GM12892 (cell line): ENCODE data around the gene NADSYN1.

Experiments
- DNase-seq: peaks from one replicate; pipeline ENCODE4 v3.0.0; 2011; ENCODE audit not compliant: insufficient read length
- FAIRE-seq: peaks from 2 replicates; lab custom pipeline; 2011; peaks lifted over from hg19 to GRCh38; lab: Jason Lieb, UNC
- POLR2A ChIP-seq: IDR thresholded peaks from 2 replicates; pipeline ENCODE4 v1.6.1; 2011; ENCODE audit warnings: low read depth, low read length, control low read depth
- POLR2AphosphoS5 ChIP-seq: IDR thresholded peaks from 2 replicates; pipeline ENCODE4 v1.6.1; 2011; ENCODE audit warnings: low read depth, low read length, control low read depth
- TAF1 ChIP-seq: IDR thresholded peaks from 2 replicates; pipeline ENCODE4 v1.6.1; 2011; ENCODE audit warnings: low read depth, mild to moderate bottlenecking, control low read depth, low read length, borderline replicate concordance

NADSYN1 gene

GRCh38 chr11:71423181-71423790 is 29.7 kb upstream of the NADSYN1 start:
- no peak for TF ChIP-seq TAF1
- no peak for TF ChIP-seq POLR2AphosphoS5
- no peak for TF ChIP-seq POLR2A
- peak; percentile 51 for FAIRE-seq
- DNase-seq: no peak

DNA sequence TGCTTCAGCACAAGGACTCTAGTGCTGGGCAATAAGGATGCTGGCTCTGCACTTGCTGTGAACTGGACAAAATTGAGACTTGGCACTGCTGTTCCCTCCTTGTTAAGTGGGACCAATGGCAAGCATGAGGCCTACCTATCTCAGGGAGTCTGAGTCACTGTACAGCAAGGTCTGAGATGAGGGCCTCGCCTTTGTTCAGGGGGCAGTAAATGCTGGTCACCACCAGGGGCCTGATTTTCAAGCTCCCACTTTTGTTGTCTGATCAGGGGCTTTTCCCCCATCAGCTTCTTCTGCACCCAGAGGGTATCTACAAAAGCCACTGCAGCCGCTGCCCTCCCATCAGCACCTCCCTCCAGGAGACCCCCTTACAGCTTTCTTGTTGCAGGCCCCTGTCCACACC is 27.6 kb upstream of the NADSYN1 start:
- TF ChIP-seq POLR2AphosphoS5 (no peak), POLR2A (no peak), TAF1 (no peak)
- no peak for FAIRE-seq
- DNase-seq: no peak

- FAIRE-seq: peak; percentile 46
- TF ChIP-seq TAF1 (no peak), POLR2A (no peak), POLR2AphosphoS5 (no peak)
Measured at GRCh38 chr11:71425860-71426259, 27.1 kb upstream of the NADSYN1 start.

GRCh38 chr11:71426413-71426812 is 26.6 kb upstream of the NADSYN1 start:
- DNase-seq (no peak), FAIRE-seq (no peak)
- TF ChIP-seq TAF1: no peak
- no peak for TF ChIP-seq POLR2A
- no peak for TF ChIP-seq POLR2AphosphoS5

More at GRCh38 chr11:71425860-71426259, 27.1 kb upstream of the NADSYN1 start:
- no peak for DNase-seq

DNA sequence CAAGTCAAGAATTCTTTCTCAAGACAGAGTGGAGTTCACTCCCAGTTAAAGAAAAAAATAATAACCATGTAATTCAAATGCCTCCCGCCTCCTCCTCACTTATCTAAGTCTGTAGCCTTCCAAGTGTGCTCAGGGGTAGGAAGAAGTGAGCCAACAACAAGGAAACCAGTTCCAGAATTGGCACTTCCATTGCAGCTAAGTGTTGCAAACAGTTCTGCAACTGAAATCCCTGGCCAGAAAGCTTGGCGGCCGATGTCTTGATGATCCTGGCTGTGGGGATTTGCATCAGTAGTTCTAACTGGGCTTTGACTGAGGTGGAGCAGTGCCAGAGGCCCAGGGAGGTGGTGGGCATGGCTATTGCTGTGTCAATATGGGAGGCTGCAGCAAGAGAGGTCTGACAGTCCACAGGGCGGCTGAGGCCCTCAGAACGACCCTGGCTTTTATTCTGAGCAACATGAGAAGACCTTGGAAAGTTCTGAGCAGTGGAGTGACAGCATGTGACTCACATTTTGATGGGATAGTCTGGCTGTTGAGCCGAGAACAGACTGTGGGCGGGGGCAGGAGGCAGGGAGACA is 24.1 kb upstream of the NADSYN1 start:
- TF ChIP-seq POLR2AphosphoS5 (no peak), TAF1 (no peak), POLR2A (no peak)
- FAIRE-seq (no peak), DNase-seq (no peak)

DNA sequence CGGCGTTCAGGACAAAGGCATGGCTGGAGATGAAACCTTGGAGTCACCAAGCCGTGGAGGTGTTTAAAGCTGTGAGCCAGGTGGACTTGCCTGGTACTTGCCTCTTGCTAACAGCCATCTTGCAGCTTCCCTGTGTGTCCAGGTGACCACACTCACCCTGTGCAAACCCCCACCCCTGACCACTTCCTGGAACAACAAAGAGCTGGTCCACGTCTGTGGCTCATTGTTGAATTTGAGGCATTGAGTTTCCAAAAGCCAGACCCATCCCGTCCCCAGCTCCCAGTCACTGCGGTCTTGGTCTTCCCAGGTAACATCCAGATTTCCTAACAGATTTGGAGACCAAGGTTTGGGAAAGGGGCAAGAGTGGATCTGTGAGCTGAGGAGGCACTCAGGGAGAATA is 23.3 kb upstream of the NADSYN1 start:
- FAIRE-seq (no peak), DNase-seq (no peak)

GRCh38 chr11:71430166-71430565 is 22.8 kb upstream of the NADSYN1 start:
- FAIRE-seq: no peak
- DNase-seq: no peak
- TF ChIP-seq TAF1 (no peak), POLR2A (no peak), POLR2AphosphoS5 (no peak)

More for the DNA sequence above, 23.3 kb upstream of the NADSYN1 start:
- no peak for TF ChIP-seq POLR2A
- TF ChIP-seq TAF1: no peak
- no peak for TF ChIP-seq POLR2AphosphoS5

GRCh38 chr11:71431271-71431670 is 21.7 kb upstream of the NADSYN1 start:
- FAIRE-seq (no peak), DNase-seq (no peak)
- TF ChIP-seq POLR2A (no peak), POLR2AphosphoS5 (no peak)

DNA sequence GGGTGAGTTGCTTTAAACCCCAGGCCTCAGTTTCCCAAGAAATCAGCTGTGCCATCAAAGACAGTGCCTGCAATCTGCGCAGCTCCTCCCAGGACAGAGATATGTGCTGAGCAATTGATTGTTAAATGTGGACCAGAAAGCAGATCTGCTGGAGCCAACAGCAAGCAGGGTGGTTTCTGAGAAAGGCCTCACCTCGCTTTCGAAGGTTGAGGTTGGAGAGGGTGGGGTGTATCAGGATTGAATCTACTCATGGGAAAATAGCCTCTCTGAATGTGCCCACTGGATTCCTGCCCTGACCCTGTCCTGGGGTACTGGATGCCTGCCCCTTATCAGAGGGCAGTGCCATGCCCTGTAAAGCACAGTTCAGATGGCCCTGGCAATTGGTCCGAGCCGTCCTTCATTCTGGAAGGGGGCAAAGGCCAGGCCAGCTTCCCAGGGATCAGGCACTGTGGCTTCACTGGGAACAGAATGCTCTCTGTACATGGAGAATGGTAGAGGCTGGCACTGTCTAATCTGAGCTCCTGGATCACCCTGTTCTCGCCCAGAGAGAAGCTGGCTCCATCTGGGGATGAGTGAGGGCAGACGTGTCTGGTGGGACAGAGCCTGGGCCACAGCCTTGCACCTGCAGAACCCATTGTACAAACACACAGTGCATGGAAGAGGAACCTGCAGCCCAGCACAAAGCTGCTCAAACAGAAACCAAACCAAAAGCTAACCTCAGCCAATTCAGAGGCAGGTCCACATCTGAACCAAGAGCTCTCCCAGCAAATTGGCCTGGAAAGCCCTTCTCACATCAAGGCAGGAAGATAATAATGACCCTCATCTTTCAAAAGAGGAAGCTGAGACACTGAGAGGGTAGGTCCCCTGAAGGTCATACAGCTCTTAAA is 20.0 kb upstream of the NADSYN1 start:
- TF ChIP-seq POLR2A (no peak), POLR2AphosphoS5 (no peak), TAF1 (no peak)
- FAIRE-seq: peak; percentile 40
- no peak for DNase-seq

DNA sequence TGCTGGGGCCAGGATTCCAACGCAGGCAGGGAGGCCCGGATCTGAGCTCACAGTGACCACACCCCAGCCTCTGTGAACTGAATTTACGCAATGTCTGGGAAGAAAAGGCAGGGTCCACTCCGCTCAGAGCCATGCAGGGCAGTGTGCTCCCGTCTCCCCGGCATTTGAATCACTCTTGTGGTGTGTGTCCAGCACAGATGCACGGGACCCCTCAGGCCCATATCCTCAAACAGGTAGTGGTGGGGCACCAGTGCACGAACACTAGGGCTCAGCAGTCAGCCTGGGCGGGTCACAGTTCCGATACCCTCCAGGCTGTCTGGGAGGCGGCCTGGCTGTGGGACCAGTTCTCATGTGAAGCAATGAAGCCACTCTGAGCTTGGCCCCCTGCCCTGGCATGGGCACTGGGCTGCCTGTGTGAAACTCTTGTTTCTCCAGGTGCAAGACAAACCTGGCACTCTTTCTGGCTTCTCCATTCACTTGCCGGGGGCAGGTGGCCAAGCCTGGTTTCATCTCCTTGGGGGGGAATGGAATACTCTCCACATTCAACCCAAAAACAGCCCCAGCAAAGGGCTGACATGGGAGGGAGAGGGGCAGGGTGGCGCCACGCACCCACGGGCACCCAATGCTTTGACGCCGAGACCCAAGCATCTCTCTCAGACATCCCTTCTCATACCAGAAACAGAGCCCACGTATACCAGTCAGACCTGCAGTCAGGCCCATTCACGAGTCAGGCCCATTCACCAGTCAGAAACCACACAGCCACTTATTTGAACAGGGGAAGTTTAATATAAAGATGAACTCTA is 19.2 kb upstream of the NADSYN1 start:
- DNase-seq (no peak), FAIRE-seq (no peak)
- TF ChIP-seq POLR2A: no peak
- TF ChIP-seq POLR2AphosphoS5: no peak
- no peak for TF ChIP-seq TAF1
